Measurements from ENCODE around the gene PRSS2.

- no peak for TF ChIP-seq CTCF (conservative IDR thresholded peaks at IDR 0.05)
- TF ChIP-seq ZFX (IDR thresholded peaks at IDR 0.05) = no peak
These were observed 34.7 kb downstream of the PRSS2 start for GRCh38 chr7:142805350-142806021.

Data from C4-2B (cell line).